Measurements from ENCODE around the gene WFDC13. TPM values are rescaled to one million over a fixed set of nuclear protein-coding genes. Genes with fewer than 3 reads are reported as not detected.
"Not testable (repeated sequence)": the region's sequence is repeated elsewhere in the genome, so short reads cannot be mapped to it uniquely, and the experiment has no call there.

WFDC13 gene, protein sequence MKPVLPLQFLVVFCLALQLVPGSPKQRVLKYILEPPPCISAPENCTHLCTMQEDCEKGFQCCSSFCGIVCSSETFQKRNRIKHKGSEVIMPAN
- not detected for polyA plus RNA-seq (ENCODE audit: insufficient read length in 3 of 3)
- long read RNA-seq, donor 1 = 0 reads
- long read RNA-seq, donor 2 = 0 reads
- long read RNA-seq, donor 3 = 0 reads
- long read RNA-seq, donor 4 = 0 reads
- long read RNA-seq, donor 5 = 0 reads
- long read RNA-seq, donor 6 = 0 reads
- long read RNA-seq, donor 7 = 0 reads
- long read RNA-seq, donor 8 = 0 reads
- long read RNA-seq, donor 9 = 0 reads
- long read RNA-seq, donor 10 = 0 reads
- long read RNA-seq, donor 11 = 0 reads
- long read RNA-seq, donor 12 = 0 reads
- long read RNA-seq, donor 13 = 0 reads
- long read RNA-seq, donor 14 = 0 reads
- long read RNA-seq, donor 15 = 0 reads
- long read RNA-seq, donor 16 = 0 reads

DNA sequence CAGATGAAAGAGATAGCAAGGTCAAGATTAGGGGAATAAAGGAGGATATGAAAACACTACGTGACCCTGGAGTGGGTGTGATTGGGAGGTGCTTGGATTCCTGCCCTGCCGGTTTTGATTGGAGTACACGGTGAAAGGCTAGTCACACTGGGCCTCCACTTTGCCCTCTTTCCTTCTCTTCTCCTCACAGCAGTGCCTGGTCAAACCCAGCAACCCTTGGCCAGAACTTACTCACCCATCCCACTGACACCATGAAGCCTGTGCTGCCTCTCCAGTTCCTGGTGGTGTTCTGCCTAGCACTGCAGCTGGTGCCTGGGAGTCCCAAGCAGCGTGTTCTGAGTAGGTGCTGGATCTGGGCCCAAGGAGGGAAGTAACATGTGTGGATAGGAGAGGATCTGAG lies at the start of gene WFDC13:
WFDC13 (plus strand) TSS at position 166 of the 400 bp plus-strand sequence; CDS start at position 252, 86 bp downstream.
- no peak for DNase-seq

DNA sequence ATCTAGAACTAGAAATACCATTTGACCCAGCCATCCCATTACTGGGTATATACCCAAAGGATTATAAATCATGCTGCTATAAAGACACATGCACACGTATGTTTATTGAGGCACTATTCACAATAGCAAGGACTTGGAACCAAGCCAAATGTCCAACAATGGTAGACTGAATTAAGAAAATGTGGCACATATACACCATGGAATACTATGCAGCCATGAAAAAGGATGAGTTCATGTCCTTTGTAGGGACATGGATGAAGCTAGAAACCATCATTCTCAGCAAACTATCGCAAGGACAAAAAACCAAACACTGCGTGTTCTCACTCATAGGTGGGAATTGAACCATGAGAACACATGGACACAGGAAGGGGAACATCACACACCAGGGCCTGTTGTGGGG lies 44.8 kb upstream of the WFDC13 start:
- DNase-seq = not testable (repeated sequence)

DNA sequence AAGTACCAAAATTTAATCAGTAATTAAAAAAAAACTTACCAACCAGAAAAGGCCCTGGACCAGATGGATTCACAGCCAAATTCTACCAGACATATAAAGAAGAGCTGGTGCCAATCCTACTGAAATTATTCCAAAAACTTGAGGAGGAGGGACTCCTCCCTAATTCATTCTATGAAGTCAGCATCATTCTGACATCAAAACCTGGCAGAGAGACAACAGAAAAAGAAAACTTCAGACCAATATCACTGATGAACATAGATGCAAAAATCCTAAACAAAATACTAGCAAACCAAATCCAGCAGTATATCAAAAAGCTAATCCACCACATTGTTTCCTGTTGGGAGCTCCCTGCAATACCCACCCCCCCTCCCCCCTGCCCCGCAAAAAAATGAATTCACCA lies 31.7 kb upstream of the WFDC13 start, which contains the start of gene WFDC11:
WFDC11 (minus strand) TSS at position 101 of the 400 bp plus-strand sequence. CDS start 19,639 bp downstream, outside the sequence.
- no peak for DNase-seq

DNA sequence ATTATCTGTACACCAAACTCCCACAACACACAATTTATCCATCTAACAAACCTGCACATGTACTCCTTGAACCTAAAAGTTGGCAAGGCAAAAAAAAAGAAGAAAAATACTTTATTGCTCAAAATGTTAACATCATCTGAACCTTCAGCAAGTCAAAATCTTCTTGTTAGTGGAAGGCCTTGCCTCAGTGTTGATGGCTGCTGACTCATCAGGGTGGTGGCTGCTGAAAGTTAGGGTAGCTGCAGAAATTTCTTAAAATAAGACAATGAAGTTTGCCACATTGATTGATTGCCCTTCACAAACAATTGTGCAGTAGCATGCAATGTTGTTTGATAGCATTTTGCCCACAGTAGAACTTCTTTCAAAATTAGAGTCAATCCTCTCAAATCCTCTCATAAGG lies 29.1 kb upstream of the WFDC13 start:
- DNase-seq = no peak

DNA sequence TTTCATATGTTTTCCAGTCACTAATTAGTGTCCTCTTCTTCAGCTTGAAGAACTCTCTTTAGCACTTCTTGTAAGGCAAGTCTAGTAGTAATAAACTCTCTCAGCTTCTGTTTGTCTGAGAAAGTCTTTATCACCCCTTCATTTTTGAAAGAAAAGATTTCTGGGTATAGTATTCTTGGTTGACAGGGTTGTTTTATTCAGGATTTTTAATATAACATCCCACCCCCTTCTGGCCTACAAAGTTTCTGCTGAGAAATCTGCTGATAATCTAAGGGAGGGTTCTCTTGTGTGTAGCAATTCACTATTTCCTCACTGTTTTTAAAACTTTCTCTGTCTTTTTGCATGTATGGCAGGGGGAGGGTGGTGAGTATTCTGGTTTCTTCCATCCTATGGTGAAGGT lies 22.2 kb upstream of the WFDC13 start:
- DNase-seq = no peak

DNA sequence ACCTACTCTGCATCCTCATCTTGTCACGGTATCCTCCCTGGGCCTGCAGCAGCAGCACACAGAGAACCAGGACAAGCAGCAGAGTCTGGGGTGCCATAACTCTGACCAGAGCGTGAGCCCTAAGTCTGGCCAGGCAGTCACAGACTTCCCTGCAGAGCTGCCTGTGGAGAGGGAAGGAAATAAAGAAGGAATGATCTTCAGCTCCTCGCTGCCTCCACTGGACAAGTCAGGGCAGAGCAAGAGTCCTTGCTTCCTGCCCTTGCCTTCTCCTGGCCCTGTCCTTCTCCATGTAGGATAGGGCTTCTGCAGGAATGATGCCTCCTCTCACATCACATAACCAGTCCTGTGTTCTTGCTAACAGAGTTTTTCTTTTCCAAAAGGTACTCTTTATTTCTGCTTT lies 15.9 kb upstream of the WFDC13 start:
- no peak for DNase-seq

DNA sequence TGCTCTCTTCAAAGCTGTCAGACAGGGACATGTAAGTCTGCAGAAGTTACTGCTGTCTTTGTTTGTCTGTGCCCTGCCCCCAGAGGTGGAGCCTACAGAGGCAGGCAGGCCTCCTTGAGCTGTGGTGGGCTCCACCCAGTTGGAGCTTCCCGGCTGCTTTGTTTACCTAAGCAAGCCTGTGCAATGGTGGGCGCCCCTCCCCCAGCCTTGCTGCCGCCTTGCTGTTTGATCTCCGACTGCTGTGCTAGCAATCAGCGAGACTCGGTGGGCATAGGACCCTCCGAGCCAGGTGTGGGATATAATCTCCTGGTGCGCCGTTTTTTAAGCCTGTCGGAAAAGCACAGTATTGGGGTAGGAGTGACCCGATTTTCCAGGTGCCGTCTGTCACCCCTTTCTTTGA lies 8.5 kb upstream of the WFDC13 start:
- DNase-seq = not testable (repeated sequence)

DNA sequence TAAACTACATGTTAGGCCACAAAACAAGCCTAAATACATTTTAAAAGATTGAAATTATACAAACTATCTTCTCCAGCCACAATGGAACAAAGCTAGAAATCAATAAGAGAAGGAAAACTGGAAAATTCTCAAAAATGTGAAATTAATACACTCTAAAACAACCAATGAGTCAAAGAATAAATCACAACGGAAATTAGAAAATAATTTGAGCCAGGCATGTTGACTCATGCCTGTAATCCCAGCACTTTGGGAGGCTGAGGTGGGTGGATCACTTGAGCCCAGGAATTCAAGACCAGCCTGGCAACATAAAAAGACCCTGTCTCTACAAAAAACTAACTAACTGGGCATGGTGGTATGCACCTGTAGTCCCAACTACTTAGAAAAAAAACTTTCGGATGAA lies 6.3 kb upstream of the WFDC13 start:
- DNase-seq = no peak

DNA sequence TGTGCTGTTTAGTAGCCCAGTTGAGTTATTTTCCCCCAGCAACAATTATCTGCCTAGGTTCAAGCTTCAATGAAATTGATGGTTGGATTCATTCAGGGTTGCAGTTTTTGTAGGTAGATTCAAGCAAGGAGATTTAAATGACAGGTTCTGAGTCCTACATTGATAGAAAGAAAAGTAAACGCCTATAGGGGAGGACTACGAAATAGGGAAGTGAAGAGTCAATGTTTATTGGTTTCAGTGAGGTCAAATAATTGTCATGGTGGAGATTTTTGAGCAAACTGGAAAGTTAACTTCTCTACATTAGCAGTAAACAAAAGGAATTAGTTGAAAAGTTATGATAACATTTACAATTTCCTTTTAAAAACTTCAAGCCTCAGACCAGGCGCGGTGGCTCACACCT lies 734 bp upstream of the WFDC13 start:
- DNase-seq = no peak

DNA sequence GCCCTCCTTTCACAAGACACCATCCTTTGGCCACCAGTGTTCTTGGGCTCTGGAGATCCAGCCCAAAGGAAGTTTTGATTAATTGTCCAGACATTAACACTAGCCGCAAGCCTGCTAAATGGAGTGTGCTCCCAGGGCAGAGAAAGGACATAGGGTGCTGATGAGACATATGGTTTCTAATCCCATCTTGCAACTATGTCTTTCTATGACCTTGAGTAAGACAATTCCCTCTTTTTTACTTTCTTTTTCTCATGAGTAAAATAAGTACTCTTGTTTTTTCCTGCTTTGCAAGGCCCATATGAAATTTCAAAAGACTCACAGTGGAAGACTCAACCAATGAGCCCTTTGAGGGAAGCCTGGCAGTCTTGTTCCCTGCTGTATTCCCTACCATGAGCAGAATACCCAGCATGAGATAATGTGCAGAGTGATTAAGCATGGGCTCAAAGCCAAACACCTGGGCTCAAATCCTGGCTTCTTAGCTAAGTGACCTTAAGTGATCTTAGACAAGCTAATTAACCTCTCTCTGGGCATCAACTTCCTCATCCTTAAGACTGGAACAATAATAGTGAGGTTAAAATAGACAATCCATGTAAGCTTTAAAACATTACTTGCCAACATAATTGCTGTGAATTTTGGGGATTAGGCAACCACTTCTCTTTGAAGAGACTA lies 3.3 kb downstream of the WFDC13 start, which contains the start of gene WFDC10B:
WFDC10B (minus strand) TSS at position 51 of the 669 bp plus-strand sequence. CDS start 19,027 bp downstream, outside the sequence.
- no peak for DNase-seq

DNA sequence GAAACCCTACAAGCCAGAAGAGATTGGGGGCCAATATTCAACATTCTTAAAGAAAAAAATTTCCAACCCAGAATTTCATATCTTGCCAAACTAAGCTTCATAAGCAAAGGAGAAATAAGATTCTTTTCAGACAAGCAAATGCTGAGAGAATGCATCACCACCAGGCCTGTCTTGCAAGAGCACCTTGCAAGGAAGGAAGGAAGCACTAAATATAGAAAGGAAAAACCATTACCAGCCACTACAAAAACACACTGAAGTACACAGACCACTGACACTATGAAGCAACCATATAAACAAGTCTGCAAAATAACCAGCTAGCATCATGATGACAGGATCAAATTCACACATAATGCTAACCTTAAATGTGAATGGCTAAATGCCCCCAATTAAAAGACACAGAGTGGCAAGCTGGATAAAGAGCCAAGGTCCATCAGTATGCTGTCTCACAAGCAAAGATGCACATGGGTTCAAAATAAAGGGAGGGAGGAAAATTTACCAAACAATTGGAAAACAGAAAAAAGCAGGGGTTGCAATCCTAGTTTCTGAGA lies 14.4 kb downstream of the WFDC13 start:
- DNase-seq = not testable (repeated sequence)

DNA sequence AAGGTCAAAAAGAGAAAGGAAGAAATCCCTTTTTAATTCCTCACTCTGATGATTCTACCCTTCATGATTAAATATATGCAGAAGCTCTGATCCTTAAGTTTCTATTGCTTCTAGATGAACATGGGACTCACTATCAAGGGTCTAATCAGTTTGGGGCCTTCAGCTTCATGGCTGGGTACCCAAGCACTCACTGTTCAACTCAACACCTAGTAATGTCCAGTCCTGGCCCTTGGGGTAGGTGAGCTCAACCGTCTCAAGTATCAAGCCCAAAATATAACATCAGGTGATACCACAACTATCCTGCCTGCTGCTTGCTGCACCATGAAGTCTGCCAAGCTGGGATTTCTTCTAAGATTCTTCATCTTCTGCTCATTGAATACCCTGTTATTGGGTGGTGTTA lies 20.2 kb downstream of the WFDC13 start, which contains the start of gene SPINT4:
SPINT4 (plus strand) TSS at position 301 of the 400 bp plus-strand sequence; CDS start at position 322, 21 bp downstream.
- DNase-seq = no peak

DNA sequence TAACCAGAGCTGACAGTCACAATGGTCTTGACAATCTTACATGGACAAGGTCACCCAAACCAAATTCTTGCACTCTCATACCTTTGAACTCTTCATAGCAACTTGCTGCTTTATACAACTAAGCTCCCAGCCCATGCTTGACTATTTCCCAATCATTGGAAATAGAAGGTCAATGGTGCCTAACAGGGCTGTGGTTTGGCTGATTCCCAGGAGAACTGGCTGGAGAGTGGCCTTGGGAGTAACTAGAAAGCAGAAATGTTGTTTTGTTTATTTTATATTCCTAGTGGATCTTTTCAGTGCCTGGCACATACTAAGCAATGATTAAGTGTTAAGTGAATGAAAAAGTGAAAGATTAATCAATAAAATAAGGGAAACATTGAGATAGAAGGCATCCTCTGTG lies 23.3 kb downstream of the WFDC13 start:
- DNase-seq = no peak

DNA sequence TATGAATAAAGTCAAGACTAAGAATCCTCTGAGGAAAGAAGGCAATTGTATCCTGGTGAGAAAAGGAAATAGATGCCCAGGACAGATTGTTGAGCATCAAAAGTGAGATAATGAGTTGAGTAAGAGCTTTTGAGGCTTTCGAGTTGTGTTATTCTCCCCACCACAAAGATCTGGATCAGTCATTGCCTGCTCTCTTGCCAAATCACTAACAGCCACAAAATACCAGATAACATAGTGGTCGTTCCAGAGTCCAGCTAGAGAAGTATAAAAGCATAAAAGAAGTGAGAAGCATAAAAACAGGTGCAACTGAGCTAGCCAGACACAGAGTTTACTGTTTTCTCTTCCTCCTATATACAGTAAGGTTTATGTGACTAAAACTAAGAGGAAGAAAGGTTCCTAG lies 25.2 kb downstream of the WFDC13 start:
- no peak for DNase-seq

DNA sequence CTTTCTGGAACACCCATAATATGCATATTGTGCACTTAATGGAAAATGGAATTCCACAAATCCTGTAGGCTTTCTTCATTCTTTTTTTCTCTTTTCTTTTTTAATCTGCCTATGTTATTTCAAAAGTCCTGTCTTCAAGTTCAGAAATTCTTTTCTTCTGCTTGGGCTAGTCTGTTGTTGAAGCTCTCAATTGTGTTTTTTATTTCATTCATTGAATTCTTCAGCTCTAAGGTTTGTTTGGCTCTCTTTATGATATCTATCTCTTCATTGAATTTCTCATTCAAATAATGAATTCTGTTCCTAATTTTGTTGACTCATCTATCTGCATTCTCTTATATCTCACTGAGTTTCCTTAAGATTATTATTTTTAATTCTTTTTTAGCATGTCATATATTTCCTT lies 30.4 kb downstream of the WFDC13 start:
- DNase-seq = no peak

DNA sequence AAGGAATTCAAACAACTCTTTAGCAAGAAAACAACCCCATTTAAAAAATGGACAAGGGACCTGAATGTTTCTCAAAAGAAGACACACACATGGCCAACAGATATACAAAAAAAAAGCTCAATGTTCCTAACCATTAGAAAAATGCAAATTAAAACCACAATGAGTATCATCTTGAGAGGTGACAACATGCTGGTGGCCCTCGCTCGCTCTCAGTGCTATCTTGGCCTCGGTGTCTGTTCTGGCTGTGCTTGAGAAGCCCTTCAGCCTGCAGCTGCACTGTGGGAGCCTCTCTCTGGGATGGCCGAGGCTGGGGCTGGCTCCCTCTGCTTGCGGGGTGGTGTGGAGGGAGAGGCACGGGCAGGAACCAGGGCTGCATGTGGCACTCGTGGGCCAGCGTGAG lies 33.7 kb downstream of the WFDC13 start:
- DNase-seq = no peak

DNA sequence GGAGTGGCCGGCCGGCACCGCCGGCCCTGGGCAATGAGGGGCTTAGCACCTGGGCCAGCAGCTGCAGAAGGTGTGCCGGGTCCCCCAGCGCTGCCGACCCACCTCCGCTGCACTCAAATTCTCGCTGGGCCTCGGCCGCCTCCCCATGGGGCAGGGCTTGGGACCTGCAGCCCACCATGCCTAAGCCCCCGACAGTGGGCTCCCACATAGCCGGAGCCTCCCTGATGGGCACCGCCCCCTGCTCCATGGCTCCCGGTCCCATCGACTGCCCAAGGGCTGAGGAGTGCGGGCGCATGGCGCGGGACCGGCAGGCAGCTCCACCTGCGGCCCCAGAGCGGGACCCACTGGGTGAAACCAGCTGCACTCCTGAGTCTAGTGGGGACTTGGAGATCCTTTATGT lies 34.1 kb downstream of the WFDC13 start:
- no peak for DNase-seq

DNA sequence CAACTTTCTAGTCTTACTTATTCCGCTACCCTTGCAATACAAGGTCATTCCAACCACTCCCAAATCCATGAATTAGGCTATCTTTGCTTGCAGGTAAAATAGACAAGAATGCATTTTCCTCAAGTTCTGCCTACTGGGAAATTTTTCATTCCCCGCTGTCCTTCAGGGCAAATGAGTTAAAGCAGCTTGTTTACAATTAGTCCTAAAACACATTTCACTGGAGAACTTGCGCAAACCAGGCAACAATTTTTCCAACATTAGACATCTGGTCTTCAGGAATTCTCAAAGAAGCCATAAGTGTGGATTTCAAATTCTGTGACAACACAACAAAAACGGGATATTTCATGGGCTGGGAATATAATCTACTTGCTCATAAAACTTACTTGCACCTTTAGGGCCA lies 40.8 kb downstream of the WFDC13 start:
- no peak for DNase-seq

DNA sequence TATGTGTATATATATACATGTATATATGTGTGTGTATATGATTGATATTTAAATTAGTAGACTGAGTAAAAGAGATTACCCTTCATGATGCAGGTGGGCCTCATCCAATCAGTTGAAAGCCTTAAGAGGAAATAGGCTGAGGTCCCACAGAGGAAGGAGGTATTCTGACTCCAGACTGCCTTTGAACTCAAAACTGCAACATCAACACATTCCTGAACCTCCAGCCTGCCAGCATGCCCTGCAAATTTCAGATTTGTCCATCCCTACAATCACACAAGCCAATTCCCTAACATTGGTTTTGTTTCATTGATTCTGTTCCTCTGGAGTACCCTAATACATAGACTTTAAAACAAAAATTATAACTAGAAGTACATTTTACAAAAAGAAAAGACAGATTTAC lies 43.2 kb downstream of the WFDC13 start:
- DNase-seq = no peak

DNA sequence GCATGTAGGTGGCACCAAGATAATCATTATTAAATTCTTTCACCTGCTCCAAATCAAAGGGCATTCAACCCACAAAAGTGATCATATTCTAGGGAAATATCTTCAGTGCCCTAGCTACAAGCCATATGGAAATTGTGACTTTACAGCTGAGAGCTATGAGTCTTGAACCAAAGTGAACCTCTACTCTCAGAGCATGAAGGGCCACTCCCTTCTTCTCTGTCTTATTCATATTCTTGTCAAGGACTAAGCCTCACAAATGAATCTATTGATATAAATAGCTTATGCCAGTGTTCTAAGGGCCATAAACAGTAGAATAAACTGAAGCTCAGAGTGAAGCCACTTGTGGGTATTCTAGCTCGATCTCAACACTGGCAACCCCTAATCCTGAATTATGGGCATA lies 49.9 kb downstream of the WFDC13 start:
- DNase-seq = no peak

DNA sequence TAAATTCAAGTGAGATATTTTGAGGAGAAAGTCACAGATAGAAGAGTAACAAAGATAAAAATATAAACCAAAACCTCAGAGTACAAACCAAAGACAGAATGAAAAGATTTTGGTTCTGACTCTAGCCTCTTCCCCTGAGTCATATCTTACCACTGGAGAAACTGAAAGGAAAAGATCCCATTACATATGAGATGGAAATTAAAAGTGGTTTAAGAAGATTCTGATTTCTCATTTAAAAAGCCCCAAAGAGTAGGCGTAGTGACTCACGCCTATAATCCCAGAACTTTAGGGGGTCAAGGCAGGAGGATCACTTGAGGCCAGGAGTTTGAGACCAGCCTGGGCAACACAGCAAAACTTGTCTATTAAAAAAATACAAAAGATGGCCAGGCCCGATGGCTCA lies 50.9 kb downstream of the WFDC13 start:
- no peak for DNase-seq

DNA sequence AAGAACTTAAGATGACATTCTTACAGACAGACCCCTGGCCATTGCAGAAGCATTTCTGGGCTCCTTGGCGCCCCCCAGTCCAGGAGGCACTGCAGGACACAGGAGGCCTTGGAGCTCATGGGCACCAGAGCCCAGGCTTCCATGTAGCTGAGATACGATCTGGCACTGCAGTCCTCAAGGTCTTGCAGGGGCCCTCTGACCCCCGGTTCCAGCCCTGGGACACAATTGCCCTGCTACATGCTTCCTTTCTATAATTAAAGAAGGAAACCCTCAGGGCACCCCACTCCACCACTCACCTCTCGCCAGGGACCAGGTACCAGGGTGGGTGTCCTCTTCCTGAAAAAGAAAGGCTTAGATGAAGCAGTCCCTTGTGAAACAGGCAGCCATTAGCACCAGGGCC lies 56.3 kb downstream of the WFDC13 start:
- DNase-seq = no peak
